HCT116 (cell line): ENCODE measurements around the gene FRMD4A. TPM values are rescaled to one million over a fixed set of nuclear protein-coding genes. Genes with fewer than 3 reads are reported as not detected.

Experiments
- ATAC-seq: fragments of 200-7000 bp; cut with Tn5 transposase; 2 replicates; pipeline ENCODE4 v1.9.1; 2020; ENCODE audit warnings: mild to moderate bottlenecking, moderate library complexity
- BruUV-seq: library from RNA; stranded (reverse); fragments of 400-500 nt; replicated peaks from 2 replicates; lab custom pipeline; 2021; lab: Mats Ljungman, UMichigan
- CTCF ChIA-PET: fragments of 300-600 bp; sonication (Branson Sonifier 250); formaldehyde crosslinking; loops from one replicate; lab custom pipeline; 2021; ENCODE audit warnings: antibody characterized with exemption; lab: Charles Lee
- POLR2A ChIA-PET: fragments of 300-600, 350-600 bp; sonication (Branson Sonifier 250); formaldehyde crosslinking; loops from one replicate; lab custom pipeline; 2021; ENCODE audit warnings: antibody characterized with exemption; lab: Charles Lee
- RAD21 ChIA-PET, 2 experiments: fragments of 300-600 bp; sonication (Branson Sonifier 250); formaldehyde crosslinking; loops; one replicate each; lab custom pipeline; 2023; ENCODE audit warnings: low total read pairs in 2 of 2; ENCODE audit not compliant: uncharacterized antibody in 2 of 2, unreplicated experiment in 2 of 2, low non-redundant PET in 1 of 2; lab: Charles Lee
- DNase-seq: peaks from one replicate; pipeline ENCODE4 v3.0.0-alpha.2; 2010; ENCODE audit warnings: low read depth, low spot score
- H2AFZ ChIP-seq: fragments of 200-600 bp; shearing (Covaris generic), sonication (generic); 2 replicates; pipeline ENCODE4 v1.6.1; 2017; ENCODE audit warnings: low read depth, mixed run types, mixed read lengths, antibody characterized with exemption, low read length; ENCODE audit not compliant: poor library complexity, severe bottlenecking
- H3K27ac ChIP-seq: 2 replicates; pipeline ENCODE4 v1.5.1; 2012; ENCODE audit warnings: low read depth, low read length
- H3K27me3 ChIP-seq: fragments of 200-600 bp; sonication (generic); 2 replicates; pipeline ENCODE4 v1.6.1; 2016; ENCODE audit warnings: mixed run types, low read length, mixed read lengths; ENCODE audit not compliant: insufficient read depth
- H3K36me3 ChIP-seq, 2 experiments: fragments of 200-500 bp in 1 of 2; fragments of 200-600 bp in 1 of 2; sonication (Bioruptor generic) in 1 of 2; sonication (generic) in 1 of 2; 2 replicates each; pipeline versions ENCODE4 v1.5.1 to v1.6.1; 2014 to 2016; ENCODE audit warnings: low read length in 2 of 2, inconsistent platforms in 1 of 2, mixed read lengths in 1 of 2, mixed run types in 1 of 2; ENCODE audit not compliant: insufficient read depth in 2 of 2, control insufficient read depth in 1 of 2
- H3K4me1 ChIP-seq, 2 experiments: fragments of 200-600 bp in 1 of 2; sonication (generic) in 1 of 2; 2 replicates each; pipeline versions ENCODE4 v1.5.1 to v1.6.1; 2012 to 2017; ENCODE audit warnings: low read length in 2 of 2, inconsistent platforms in 1 of 2, mild to moderate bottlenecking in 1 of 2, mixed read lengths in 1 of 2, mixed run types in 1 of 2, moderate library complexity in 1 of 2; ENCODE audit not compliant: insufficient read depth in 2 of 2, control insufficient read depth in 1 of 2
- H3K4me2 ChIP-seq: fragments of 200-600 bp; sonication (generic); 2 replicates; pipeline ENCODE4 v1.6.1; 2017; ENCODE audit warnings: mixed run types, low read length, mixed read lengths
- H3K4me3 ChIP-seq, 2 experiments: fragments of 200-600 bp in 1 of 2; sonication (generic) in 1 of 2; replicated peaks in 1 of 2; 2 replicates each; pipeline ENCODE4 v1.5.1; 2011 to 2016; ENCODE audit warnings: low read length in 2 of 2, control low read depth in 1 of 2, low read depth in 1 of 2, mild to moderate bottlenecking in 1 of 2, mixed read lengths in 1 of 2, mixed run types in 1 of 2
- H3K79me2 ChIP-seq: fragments of 200-600 bp; sonication (generic); 2 replicates; pipeline ENCODE4 v1.6.1; 2017; ENCODE audit warnings: mild to moderate bottlenecking, mixed run types, low read length, moderate library complexity, mixed read lengths; ENCODE audit not compliant: insufficient read depth
- H3K9ac ChIP-seq: fragments of 200-600 bp; sonication (generic); 2 replicates; pipeline ENCODE4 v1.6.1; 2016; ENCODE audit warnings: low read length, mixed read lengths
- H3K9me2 ChIP-seq: fragments of 200-600 bp; sonication (generic), shearing (Covaris generic); 2 replicates; pipeline ENCODE4 v1.6.1; 2017; ENCODE audit warnings: mixed run types, mild to moderate bottlenecking, moderate library complexity; ENCODE audit not compliant: insufficient read depth
- H3K9me3 ChIP-seq, 2 experiments: fragments of 200-500 bp in 1 of 2; fragments of 200-600 bp in 1 of 2; sonication (Bioruptor generic) in 1 of 2; sonication (generic) in 1 of 2; 2 replicates each; pipeline ENCODE4 v1.6.1; 2014 to 2017; ENCODE audit warnings: low read length in 2 of 2, mixed read lengths in 2 of 2, inconsistent platforms in 1 of 2, low read depth in 1 of 2, mild to moderate bottlenecking in 1 of 2, mixed run types in 1 of 2, moderate library complexity in 1 of 2; ENCODE audit not compliant: control insufficient read depth in 1 of 2, insufficient read depth in 1 of 2
- H4K20me1 ChIP-seq: fragments of 200-600 bp; sonication (generic), shearing (Covaris generic); 2 replicates; pipeline ENCODE4 v1.6.1; 2017; ENCODE audit warnings: mixed run types, mild to moderate bottlenecking, moderate library complexity; ENCODE audit not compliant: insufficient read depth
- CEBPB ChIP-seq: IDR thresholded peaks from 2 replicates; pipeline ENCODE4 v1.6.1; 2012; ENCODE audit warnings: low read depth
- CTCF ChIP-seq, 3 experiments: fragments of 200-600 bp in 1 of 3; sonication (generic) in 1 of 3; IDR thresholded peaks in 2 of 3; conservative IDR thresholded peaks in 1 of 3; 2 replicates each; pipeline ENCODE4 v1.5.1; 2012 to 2017; ENCODE audit warnings: low read depth in 2 of 3, low read length in 2 of 3, antibody characterized with exemption in 1 of 3, borderline replicate concordance in 1 of 3, control low read depth in 1 of 3, mild to moderate bottlenecking in 1 of 3, mixed read lengths in 1 of 3, mixed run types in 1 of 3, moderate library complexity in 1 of 3; ENCODE audit not compliant: insufficient read depth in 1 of 3
- EZH2 ChIP-seq: fragments of 200-600 bp; sonication (generic); IDR thresholded peaks from 2 replicates; pipeline ENCODE4 v1.6.1; 2017; ENCODE audit warnings: antibody characterized with exemption, mixed run types
- EZH2phosphoT487 ChIP-seq: fragments of 200-600 bp; IDR thresholded peaks from 2 replicates; pipeline ENCODE4 v1.6.1; 2018; ENCODE audit warnings: antibody characterized with exemption, borderline replicate concordance
- JUND ChIP-seq: IDR thresholded peaks from 2 replicates; pipeline ENCODE4 v1.6.1; 2012
- POLR2A ChIP-seq: IDR thresholded peaks from 2 replicates; pipeline ENCODE4 v1.7.0; 2011; ENCODE audit warnings: borderline replicate concordance; ENCODE audit not compliant: insufficient read depth, insufficient read length; ENCODE audit errors: extremely low read depth
- POLR2AphosphoS5 ChIP-seq: IDR thresholded peaks from 2 replicates; pipeline ENCODE4 v1.6.1; 2011; ENCODE audit warnings: mild to moderate bottlenecking, low read depth, low read length, moderate library complexity
- RAD21 ChIP-seq: IDR thresholded peaks from 2 replicates; pipeline ENCODE4 v1.6.1; 2012; ENCODE audit warnings: low read depth, mild to moderate bottlenecking
- SIN3A ChIP-seq: IDR thresholded peaks from 2 replicates; pipeline ENCODE4 v1.6.1; 2012; ENCODE audit warnings: low read depth
- SP1 ChIP-seq: IDR thresholded peaks from 2 replicates; pipeline ENCODE4 v1.6.1; 2012; ENCODE audit warnings: low read depth
- SRF ChIP-seq: IDR thresholded peaks from 2 replicates; pipeline ENCODE4 v1.6.1; 2012; ENCODE audit warnings: low read depth
- YY1 ChIP-seq: IDR thresholded peaks from 2 replicates; pipeline ENCODE4 v1.6.1; 2011; ENCODE audit warnings: low read length, low read depth, moderate library complexity, mild to moderate bottlenecking; ENCODE audit not compliant: insufficient replicate concordance; ENCODE audit errors: extremely low read depth
- ZBTB33 ChIP-seq: IDR thresholded peaks from 2 replicates; pipeline ENCODE4 v1.6.1; 2011; ENCODE audit warnings: mild to moderate bottlenecking, low read length, moderate library complexity; ENCODE audit not compliant: insufficient replicate concordance; ENCODE audit errors: extremely low read depth
- ZFX ChIP-seq: fragments of 450-650 bp; IDR thresholded peaks from 2 replicates; pipeline ENCODE4 v1.6.1; 2017
- intact Hi-C: fragments of 100-400 bp; cut with micrococcal nuclease; formaldehyde crosslinking; loops from 2 replicates; pipeline ENCODE4 v1.10.0; 2022
- total RNA-seq: library from RNA; stranded (reverse); gene quantifications from one replicate; pipeline ENCODE4 v1.2.1, GENCODE V29; 2021; ENCODE audit not compliant: unreplicated experiment

The FRMD4A gene
- total RNA-seq, 1 experiment from 2014 or later = 0.20 TPM

- RAD21 ChIA-PET = no interaction called here
- no peaks in the 10 kb centered on the region for H3K9me2 ChIP-seq
- POLR2A ChIA-PET = no interaction called here
- H3K4me3 ChIP-seq = no peak overlapping the region
- CTCF ChIA-PET = no interaction called here
- H3K4me1 ChIP-seq = no peaks in the 10 kb centered on the region
- no TSS peak for BruUV-seq
- no peak overlapping the region for H2AFZ ChIP-seq
- H3K9ac ChIP-seq = no peak overlapping the region
- TF ChIP-seq CTCF (IDR thresholded peaks at IDR 0.05 in 2 of 3, conservative IDR thresholded peaks at IDR 0.05 in 1 of 3; ENCODE audit: borderline replicate concordance in 1 of 3, insufficient read depth in 1 of 3, low read depth in 2 of 3, low read length in 2 of 3) = no peak
- TF ChIP-seq ZFX = no peak
- TF ChIP-seq EZH2phosphoT487 = no peak
- TF ChIP-seq POLR2AphosphoS5 = no peak
- TF ChIP-seq JUND = no peak
- TF ChIP-seq EZH2 = no peak
- TF ChIP-seq ZBTB33 = no peak
- TF ChIP-seq RAD21 = no peak
- TF ChIP-seq SRF = no peak
- TF ChIP-seq SIN3A = no peak
- no peak for TF ChIP-seq POLR2A
- TF ChIP-seq SP1 = no peak
- no peak for TF ChIP-seq YY1
- no peak for TF ChIP-seq CEBPB
- no peak for DNase-seq
- H3K36me3 ChIP-seq = no peaks in the 10 kb centered on the region
- H3K9me3 ChIP-seq = no peaks in the 10 kb centered on the region
- H3K79me2 ChIP-seq = no peaks in the 10 kb centered on the region
- no peak overlapping the region for H3K4me2 ChIP-seq
- intact Hi-C loops = no loop called here
- H3K27me3 ChIP-seq = peaks cover 90% of the 10 kb centered on the region
- no peak for ATAC-seq
- H4K20me1 ChIP-seq = no peaks in the 10 kb centered on the region; the same call in 1 of the 2 replicates
- H3K27ac ChIP-seq = no peak overlapping the region
Observed at GRCh38 chr10:14173391-14173705, 157.4 kb downstream of the FRMD4A start.
